ENCODE measurements around the gene PLSCR2.
"Not testable (repeated sequence)": the region's sequence is repeated elsewhere in the genome, so short reads cannot be mapped to it uniquely, and the experiment has no call there.

PLSCR2 gene

DNA sequence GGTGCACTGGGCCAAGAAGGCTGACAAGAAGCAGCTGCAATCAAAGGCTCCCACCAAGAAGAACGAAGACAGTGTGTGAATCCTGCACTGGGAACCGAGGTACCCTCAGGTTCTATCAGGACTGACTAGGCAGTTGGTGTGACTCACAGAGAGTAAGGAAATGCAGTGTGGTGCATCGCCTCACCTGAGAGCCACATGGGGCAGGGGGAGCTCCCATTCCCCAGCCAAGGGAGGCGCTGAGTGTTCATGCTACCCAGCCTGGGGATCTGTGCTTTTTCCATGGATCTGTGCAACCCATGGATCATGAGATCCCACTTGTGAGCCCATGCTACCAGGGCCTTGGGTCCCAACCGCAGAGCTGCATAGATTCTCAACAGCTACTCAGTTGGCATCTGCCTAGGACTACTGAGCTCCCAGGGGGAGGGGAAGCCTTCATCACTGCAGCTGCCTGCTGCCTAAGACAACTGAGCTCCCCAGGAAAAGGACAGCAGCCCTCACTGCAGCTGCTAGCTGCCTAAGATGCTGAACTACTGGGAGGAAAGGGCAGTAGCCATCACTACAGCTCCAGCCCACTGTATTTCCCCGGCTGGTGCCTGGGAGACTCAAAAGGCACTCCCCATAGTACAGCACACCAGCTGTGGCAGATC lies 6.9 kb upstream of the PLSCR2 start:
- DNase-seq, result no peak

DNA sequence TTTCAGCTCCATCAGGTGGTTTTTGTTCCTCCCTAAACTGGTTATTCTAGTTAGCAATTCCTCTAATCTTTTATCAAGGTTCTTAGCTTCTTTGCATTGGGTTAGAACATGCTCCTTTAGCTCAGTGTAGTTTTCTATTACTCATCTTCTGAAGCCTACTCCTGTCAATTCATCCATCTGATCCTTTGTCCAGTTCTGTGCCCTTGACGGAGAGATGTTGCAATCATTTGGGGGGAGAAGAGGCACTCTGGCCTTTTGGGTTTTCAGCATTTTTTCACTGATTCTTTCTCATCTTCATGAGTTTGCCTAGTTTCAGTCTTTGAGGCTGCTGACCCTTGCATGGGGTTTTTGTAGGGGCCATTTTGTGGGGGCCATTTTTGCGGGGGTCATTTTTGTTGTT lies 5.6 kb upstream of the PLSCR2 start:
- DNase-seq, result not testable (repeated sequence)

GRCh38 chr3:146473726-146474125 lies 4.4 kb upstream of the PLSCR2 start:
- no peak for DNase-seq

- DNase-seq, result no peak
These were observed 3.2 kb upstream of the PLSCR2 start for GRCh38 chr3:146472611-146473010.

GRCh38 chr3:146471012-146471411 lies 1.7 kb upstream of the PLSCR2 start:
- no peak for DNase-seq

GRCh38 chr3:146470425-146470990 lies 1.1 kb upstream of the PLSCR2 start:
- DNase-seq, result no peak

DNA sequence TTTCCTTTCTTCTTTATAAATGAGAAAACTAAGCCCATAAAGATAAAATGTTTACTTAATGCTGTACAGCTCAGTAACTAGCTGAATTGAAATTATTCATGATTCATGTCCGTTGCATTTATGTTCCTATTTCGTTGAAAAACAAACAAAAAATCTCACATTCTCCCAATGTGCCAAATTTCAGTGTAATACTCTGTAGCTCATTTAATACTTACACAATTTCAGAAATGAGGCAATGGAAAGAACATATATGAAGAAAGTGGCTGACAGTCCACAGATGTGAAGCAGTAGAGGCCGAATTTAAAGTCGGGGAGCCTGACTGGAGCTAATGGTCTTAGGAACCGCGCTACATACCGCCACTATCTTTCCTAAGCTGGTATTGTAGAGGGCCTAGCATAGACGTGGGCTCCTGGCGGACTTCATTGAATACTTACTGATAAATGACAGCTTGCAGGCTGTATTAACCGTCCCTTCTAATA lies 651 bp downstream of the PLSCR2 start:
- no peak for DNase-seq

- no peak for DNase-seq
These were observed 1.1 kb downstream of the PLSCR2 start for GRCh38 chr3:146468234-146468633.

DNA sequence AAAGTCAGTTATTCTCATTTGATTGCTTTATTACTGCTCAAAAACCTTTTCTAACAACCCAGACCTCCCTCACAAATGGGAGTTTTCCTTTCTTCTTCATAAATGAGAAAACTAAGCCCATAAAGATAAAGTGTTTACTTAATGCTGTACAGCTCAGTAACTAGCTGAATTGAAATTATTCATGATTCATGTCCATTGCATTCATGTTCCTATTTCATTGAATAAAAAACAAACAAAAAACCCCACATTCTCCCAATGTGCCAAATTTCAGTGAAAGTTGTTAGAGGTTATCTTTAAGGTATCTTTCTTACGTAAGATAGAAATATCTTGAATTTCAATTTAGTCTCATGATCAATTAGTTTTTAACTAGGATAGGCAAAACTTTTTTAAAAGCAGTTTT lies 2.8 kb downstream of the PLSCR2 start:
- no peak for DNase-seq

GRCh38 chr3:146465693-146466465 lies 3.5 kb downstream of the PLSCR2 start:
- DNase-seq, result no peak

DNA sequence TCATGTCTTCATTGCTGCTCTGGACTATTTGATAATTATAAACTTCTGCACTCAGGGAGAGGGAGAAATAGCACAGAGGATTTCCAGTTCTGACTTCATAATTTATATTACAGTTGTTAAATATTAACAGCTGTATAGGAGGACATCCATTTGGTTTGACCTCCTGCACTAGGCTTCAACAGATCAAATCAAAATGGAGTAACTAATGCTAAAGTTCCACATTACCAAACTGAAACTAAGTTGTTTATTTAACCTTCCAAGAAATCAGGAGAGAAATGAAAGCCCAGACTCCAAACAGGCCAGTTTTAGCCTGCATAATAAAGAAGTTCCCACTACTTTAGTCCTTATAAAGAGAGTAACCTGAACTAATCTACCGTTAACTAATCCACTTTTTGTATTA lies 4.6 kb downstream of the PLSCR2 start:
- DNase-seq, result no peak

DNA sequence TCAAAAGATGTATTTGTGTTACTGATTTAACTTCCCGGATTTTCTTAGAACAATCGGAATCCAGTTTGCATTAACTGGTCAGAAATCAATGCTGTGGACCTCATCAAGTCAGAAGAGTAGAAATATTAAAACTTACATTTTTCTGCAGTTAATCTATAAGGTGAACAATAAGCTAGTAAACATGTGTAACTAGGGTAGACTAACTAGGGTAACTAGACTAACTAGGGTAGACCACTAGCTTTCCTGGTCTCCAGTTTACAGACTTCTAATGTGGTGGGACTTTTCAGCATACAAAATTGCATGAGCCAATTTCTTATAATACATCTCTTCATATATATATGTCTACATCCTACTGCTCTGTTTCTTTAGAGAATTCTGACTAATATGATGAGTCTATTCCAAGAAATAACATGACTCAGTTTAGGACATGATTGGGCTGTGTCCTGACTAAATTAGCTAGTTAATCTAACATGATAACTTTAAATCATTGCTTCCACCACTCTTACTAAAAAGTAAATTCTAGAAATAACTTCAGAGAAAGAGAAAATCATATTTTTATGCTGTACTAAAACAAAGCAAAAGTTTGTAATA lies 5.3 kb downstream of the PLSCR2 start:
- DNase-seq, result no peak

GRCh38 chr3:146454796-146455195 lies 14.6 kb downstream of the PLSCR2 start:
- DNase-seq, result no peak

GRCh38 chr3:146449613-146450012 lies 19.7 kb downstream of the PLSCR2 start:
- DNase-seq, result no peak

GRCh38 chr3:146449076-146449475 lies 20.3 kb downstream of the PLSCR2 start:
- no peak for DNase-seq

- DNase-seq, result no peak
These were observed 23.3 kb downstream of the PLSCR2 start for GRCh38 chr3:146446026-146446425.

- not testable (repeated sequence) for DNase-seq
These were observed 29.1 kb downstream of the PLSCR2 start for GRCh38 chr3:146440310-146440709.

GRCh38 chr3:146432066-146432465 lies 37.3 kb downstream of the PLSCR2 start:
- DNase-seq, result no peak

- DNase-seq, result no peak
These were observed 38.1 kb downstream of the PLSCR2 start for GRCh38 chr3:146431240-146431639.

GRCh38 chr3:146425341-146425740 lies 44.0 kb downstream of the PLSCR2 start:
- DNase-seq, result no peak

- DNase-seq, result no peak
These were observed 47.3 kb downstream of the PLSCR2 start for GRCh38 chr3:146421819-146422759.

- DNase-seq, result no peak
These were observed 53.0 kb downstream of the PLSCR2 start for GRCh38 chr3:146416366-146416765.

GRCh38 chr3:146414010-146414409 lies 55.4 kb downstream of the PLSCR2 start:
- no peak for DNase-seq

All from activated CD4-positive, alpha-beta T cell treated with anti-CD3 and anti-CD28 coated beads for 1 hour (primary cell).